GM19328 (cell line): ENCODE measurements around the gene SPANXA2.
"Not testable (repeated sequence)": the region's sequence is repeated elsewhere in the genome, so short reads cannot be mapped to it uniquely, and the experiment has no call there.

Experiments used
- ATAC-seq: cut with Tn5 transposase; IDR thresholded peaks from one replicate; pipeline ENCODE4 v1.9.1; 2021; ENCODE audit warnings: mild to moderate bottlenecking, moderate library complexity; ENCODE audit not compliant: unreplicated experiment

Gene SPANXA2, protein sequence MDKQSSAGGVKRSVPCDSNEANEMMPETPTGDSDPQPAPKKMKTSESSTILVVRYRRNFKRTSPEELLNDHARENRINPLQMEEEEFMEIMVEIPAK

DNA sequence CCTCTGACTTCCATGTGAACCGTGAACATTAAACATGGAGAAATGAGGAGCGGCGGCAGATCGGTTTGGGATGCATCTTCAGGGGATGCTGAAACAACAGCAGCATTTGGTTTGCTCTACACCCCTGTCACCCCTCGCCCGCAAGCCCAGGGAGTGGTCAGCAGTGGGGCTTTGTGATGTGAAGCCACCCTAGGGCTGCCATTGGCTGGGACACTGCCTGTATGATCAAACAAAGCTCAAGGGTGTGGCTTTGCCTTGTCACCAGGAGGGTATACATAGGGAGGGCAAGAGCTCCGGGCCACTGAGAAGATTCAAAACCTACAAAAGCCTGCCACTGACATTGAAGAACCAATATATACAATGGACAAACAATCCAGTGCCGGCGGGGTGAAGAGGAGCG is at the start of gene SPANXA2:
SPANXA2 (plus strand) TSS at position 301 of the 400 bp plus-strand sequence; CDS start at position 361, 60 bp downstream.
- not testable (repeated sequence) for ATAC-seq

DNA sequence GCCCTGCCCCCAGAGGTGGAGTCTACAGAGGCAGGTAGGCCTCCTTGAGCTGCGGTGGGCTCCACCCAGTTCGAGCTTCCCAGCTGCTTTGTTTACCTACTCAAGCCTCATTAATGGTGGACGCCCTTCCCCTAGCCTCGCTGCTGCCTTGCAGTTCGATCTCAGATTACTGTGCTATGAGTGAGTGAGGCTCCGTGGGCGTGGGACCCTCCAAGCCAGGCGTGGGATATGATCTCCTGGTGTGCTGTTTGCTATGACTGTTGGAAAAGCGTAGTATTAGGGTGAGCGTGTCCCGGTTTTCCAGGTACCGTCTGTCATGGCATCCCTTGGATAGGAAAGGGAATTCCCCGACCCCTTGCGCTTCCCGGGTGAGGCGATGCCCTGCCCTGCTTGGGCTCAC is 47.0 kb upstream of the SPANXA2 start:
- not testable (repeated sequence) for ATAC-seq

DNA sequence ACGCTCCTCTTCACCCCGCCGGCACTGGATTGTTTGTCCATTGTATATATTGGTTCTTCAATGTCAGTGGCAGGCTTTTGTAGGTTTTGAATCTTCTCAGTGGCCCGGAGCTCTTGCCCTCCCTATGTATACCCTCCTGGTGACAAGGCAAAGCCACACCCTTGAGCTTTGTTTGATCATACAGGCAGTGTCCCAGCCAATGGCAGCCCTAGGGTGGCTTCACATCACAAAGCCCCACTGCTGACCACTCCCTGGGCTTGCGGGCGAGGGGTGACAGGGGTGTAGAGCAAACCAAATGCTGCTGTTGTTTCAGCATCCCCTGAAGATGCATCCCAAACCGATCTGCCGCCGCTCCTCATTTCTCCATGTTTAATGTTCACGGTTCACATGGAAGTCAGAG is 4.9 kb upstream of the SPANXA2 start, which contains the start of gene SPANXA1:
SPANXA1 (minus strand) TSS at position 101 of the 400 bp plus-strand sequence; CDS start at position 41, 60 bp downstream.
- not testable (repeated sequence) for ATAC-seq

DNA sequence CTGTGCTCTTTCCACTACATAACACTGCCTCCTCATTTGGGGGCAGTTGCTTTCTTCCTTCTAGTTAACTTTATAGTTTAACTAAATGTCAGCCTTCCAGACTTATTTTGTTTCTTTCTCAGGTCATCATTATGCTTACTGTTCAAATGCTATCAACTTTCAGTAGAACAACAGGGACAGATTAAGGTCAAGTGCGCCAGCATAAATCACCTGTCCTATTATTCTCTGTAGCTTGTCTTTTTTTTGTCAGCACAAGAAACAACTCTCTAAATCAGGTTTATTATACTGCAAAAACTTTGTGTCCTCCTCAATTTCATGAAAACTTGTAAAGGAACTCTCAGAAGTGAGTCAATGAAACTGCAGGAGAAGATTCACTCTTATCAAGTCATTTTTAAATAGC is 19.6 kb downstream of the SPANXA2 start:
- no peak for ATAC-seq

DNA sequence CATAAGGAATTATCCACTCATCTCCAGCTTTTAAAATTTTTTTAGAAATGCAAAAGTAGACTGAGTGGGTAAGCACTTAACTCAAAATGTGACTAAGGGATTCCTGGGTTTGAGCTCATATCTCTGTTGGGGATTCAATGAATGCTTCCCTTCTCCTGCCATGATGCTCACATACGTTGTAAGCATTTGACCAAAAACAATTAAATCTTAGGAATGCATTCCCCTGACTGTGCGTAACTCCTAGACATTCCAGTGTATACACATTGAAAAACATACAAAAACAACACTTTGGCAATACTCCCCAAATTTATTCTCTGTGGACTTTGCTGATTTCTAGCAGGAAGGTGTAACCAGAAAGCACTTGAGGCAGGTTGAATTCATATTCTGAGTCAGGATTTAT is 29.8 kb downstream of the SPANXA2 start:
- ATAC-seq = no peak

DNA sequence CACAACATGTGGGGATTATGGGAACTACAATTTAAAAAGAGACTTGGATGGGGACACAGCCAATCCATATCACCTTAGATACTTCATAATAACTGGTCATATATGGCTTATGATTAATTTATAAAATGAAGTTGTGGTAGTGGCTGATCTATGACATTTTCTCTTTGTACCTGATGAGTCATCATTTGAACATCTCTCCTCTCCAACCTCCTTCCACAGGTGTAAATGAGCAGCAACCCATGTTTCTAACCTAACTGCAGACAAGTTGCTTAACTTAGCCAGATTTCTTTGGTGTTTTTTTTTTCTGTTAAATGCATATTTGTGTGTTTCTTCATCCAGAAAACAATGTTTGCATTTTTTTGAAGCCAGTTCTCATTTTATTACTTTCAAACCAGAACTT is 42.6 kb downstream of the SPANXA2 start:
- no peak for ATAC-seq

DNA sequence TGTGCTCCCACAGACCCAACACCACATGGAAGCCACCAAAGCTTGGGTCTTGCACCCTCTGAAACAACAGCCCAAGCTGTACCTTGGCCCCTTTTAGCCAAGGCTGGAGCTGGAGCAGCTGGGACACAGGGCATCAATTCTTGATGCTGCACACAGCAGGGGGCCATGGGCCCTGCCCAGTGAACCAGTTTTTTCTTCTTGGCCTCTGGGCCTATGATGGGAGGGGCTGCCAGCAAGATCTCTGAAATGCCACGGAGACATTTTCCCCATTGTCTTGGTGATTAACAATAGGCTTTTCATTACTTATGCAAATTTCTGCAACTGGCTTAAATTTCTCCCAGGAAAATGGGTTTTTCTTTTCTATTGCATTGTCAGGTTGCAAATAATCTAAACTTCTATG is 49.0 kb downstream of the SPANXA2 start:
- ATAC-seq = no peak
